Activated CD4-positive, alpha-beta T cell treated with anti-CD3 and anti-CD28 coated beads for 4 hours (primary cell): ENCODE results near the gene ELK1.

Source experiments
- DNase-seq, 2 donors: peaks; one replicate each; pipeline ENCODE4 v3.0.0-alpha.2; 2020

ELK1 gene

GRCh38 chrX:47644557-47645091 is 5.7 kb downstream of the ELK1 start:
- DNase-seq, result no peak

GRCh38 chrX:47643926-47644325 is 6.4 kb downstream of the ELK1 start:
- DNase-seq, result no peak

GRCh38 chrX:47638816-47639215 is 11.5 kb downstream of the ELK1 start:
- DNase-seq, result no peak

- DNase-seq, result peak; percentile 33 to 38
Measured at GRCh38 chrX:47637546-47638195, 12.7 kb downstream of the ELK1 start.

- no peak for DNase-seq
Measured at GRCh38 chrX:47634871-47635575, 15.3 kb downstream of the ELK1 start.

- no peak for DNase-seq
Measured at GRCh38 chrX:47633689-47634590, 16.4 kb downstream of the ELK1 start.

GRCh38 chrX:47632666-47633065 is 17.7 kb downstream of the ELK1 start:
- DNase-seq, result no peak

GRCh38 chrX:47631676-47632075 is 18.7 kb downstream of the ELK1 start:
- DNase-seq, result no peak

GRCh38 chrX:47629419-47630200 is 20.8 kb downstream of the ELK1 start, which contains the start of gene CFP:
Gene CFP (minus strand): TSS chrX:47629930. CDS start chrX:47629844, 86 bp downstream.
- DNase-seq, result no peak

GRCh38 chrX:47628982-47629381 is 21.4 kb downstream of the ELK1 start:
- peak in 1 of 2 donors; percentile 27 for DNase-seq

- DNase-seq, result no peak
Measured at GRCh38 chrX:47625365-47625764, 25.0 kb downstream of the ELK1 start.

GRCh38 chrX:47623540-47624027 is 26.8 kb downstream of the ELK1 start:
- peak; percentile 25 to 41 for DNase-seq

GRCh38 chrX:47621851-47622250 is 28.5 kb downstream of the ELK1 start:
- no peak for DNase-seq

- DNase-seq, result no peak
Measured at GRCh38 chrX:47620303-47620685, 30.1 kb downstream of the ELK1 start.

GRCh38 chrX:47619486-47620302 is 30.7 kb downstream of the ELK1 start, which contains the start of gene SYN1:
Gene SYN1 (minus strand): TSS chrX:47619857. CDS start chrX:47619728, 129 bp downstream.
- peak; percentile 74 to 80 for DNase-seq

GRCh38 chrX:47618923-47619485 is 31.4 kb downstream of the ELK1 start:
- DNase-seq, result no peak

GRCh38 chrX:47614618-47615017 is 35.7 kb downstream of the ELK1 start:
- no peak for DNase-seq

GRCh38 chrX:47613082-47613481 is 37.3 kb downstream of the ELK1 start:
- DNase-seq, result no peak

- no peak for DNase-seq
Measured at GRCh38 chrX:47612418-47612817, 37.9 kb downstream of the ELK1 start.

GRCh38 chrX:47611926-47612325 is 38.4 kb downstream of the ELK1 start:
- no peak for DNase-seq

- no peak for DNase-seq
Measured at GRCh38 chrX:47611489-47611888, 38.9 kb downstream of the ELK1 start.
